Kidney (tissue), 14 donors: Measurements from ENCODE around the gene NRAP. TPM values are rescaled to one million over a fixed set of nuclear protein-coding genes. Genes with fewer than 3 reads are reported as not detected.
A peak's percentile ranks its signal among the peaks of the same experiment; 100 is the strongest.

Experiments used
- DNase-seq, 5 donors: peaks; one replicate each; pipeline ENCODE4 v3.0.0-alpha.2; 2013 to 2020
- FAIRE-seq: peaks from 2 replicates; lab custom pipeline; 2012; peaks lifted over from hg19 to GRCh38; lab: Jason Lieb, UNC
- H3K27ac ChIP-seq, 2 donors: one replicate each; pipeline ENCODE4 v1.7.0; 2013; ENCODE audit warnings: low read depth in 2 of 2, low read length in 2 of 2, inconsistent platforms in 1 of 2
- H3K27me3 ChIP-seq: one replicate; pipeline ENCODE4 v1.7.1; 2013; ENCODE audit warnings: low read length, inconsistent platforms; ENCODE audit not compliant: control insufficient read depth, insufficient read depth
- H3K36me3 ChIP-seq, 3 donors: one replicate each; pipeline versions ENCODE4 v1.7.0 to v1.7.1; 2013; ENCODE audit warnings: low read length in 3 of 3, control low read depth in 1 of 3, inconsistent platforms in 1 of 3; ENCODE audit not compliant: insufficient read depth in 3 of 3, control insufficient read depth in 2 of 3
- H3K4me1 ChIP-seq, 3 donors: one replicate each; pipeline versions ENCODE4 v1.7.0 to v1.7.1; 2013; ENCODE audit warnings: low read length in 3 of 3, inconsistent platforms in 1 of 3, low read depth in 1 of 3; ENCODE audit not compliant: control insufficient read depth in 2 of 3, insufficient read depth in 2 of 3
- H3K4me3 ChIP-seq, 3 donors: one replicate each; pipeline versions ENCODE4 v1.7.0 to v1.8.1; 2013; ENCODE audit warnings: low read length in 3 of 3, control low read depth in 1 of 3, inconsistent platforms in 1 of 3
- H3K9ac ChIP-seq, 3 donors: one replicate each; pipeline versions ENCODE4 v1.7.0 to v1.7.1; 2013; ENCODE audit warnings: low read length in 3 of 3, control low read depth in 1 of 3, inconsistent platforms in 1 of 3
- H3K9me3 ChIP-seq, 3 donors: one replicate each; pipeline versions ENCODE4 v1.7.0 to v1.7.1; 2013; ENCODE audit warnings: low read length in 3 of 3, control low read depth in 1 of 3, inconsistent platforms in 1 of 3; ENCODE audit not compliant: control insufficient read depth in 2 of 3, insufficient read depth in 1 of 3
- CTCF ChIP-seq: IDR thresholded peaks from 3 replicates; pipeline ENCODE4 v1.5.1; 2012; ENCODE audit warnings: mild to moderate bottlenecking, moderate library complexity, borderline replicate concordance; ENCODE audit not compliant: insufficient read depth; ENCODE audit errors: extremely low read depth
- intact Hi-C: fragments of 100-400 bp; cut with DNase I; formaldehyde crosslinking; loops from one replicate; pipeline ENCODE4 v1.11.1; 2022
- polyA plus RNA-seq: library from polyadenylated mRNA; stranded (reverse); fragments of 350-450 nt; fragmentation: Illumina TruSeq; extraction: RNeasy Lipid Tissue Mini Kit (QIAGEN cat#74804); gene quantifications from one replicate; pipeline ENCODE4 v1.2.3, GENCODE V29; 2014; ENCODE audit warnings: low read depth, low replicate concordance; ENCODE audit not compliant: insufficient read depth
- total RNA-seq: library from RNA; stranded (reverse); fragmentation: NEBNext Ultra II Directional; extraction: Animal tissue kit (Norgen Biotek cat#: 25700); gene quantifications from one replicate; pipeline ENCODE4 v1.2.1, GENCODE V29; 2021
- donor health status: control.
- donor health status: control.
- donor health status: control.
- donor health status: control.
- donor health status: control.
- donor health status: DM: yes; HTN: yes; CAD: no.
- donor health status: Normal renal cell carcinoma (clear cell type).

NRAP gene
- total and polyA plus RNA-seq, 2 donors from 2014 or later = not detected

GRCh38 chr10:113646336-113647201 lies 17.3 kb downstream of the NRAP start:
- Histone ChIP-seq H3K36me3 (no peaks in the 10 kb centered on the region), H3K27me3 (no peaks in the 10 kb centered on the region), H3K4me1 (no peaks in the 10 kb centered on the region), H3K27ac (no peak overlapping the region), H3K4me3 (no peak overlapping the region), H3K9me3 (no peaks in the 10 kb centered on the region), H3K9ac (no peak overlapping the region)
- DNase-seq = peak in 1 of 5 donors; percentile 35
- intact Hi-C loops = no loop called here
- FAIRE-seq = no peak
- no peak for TF ChIP-seq CTCF

- H3K27ac ChIP-seq = no peak overlapping the region
- no peaks in the 10 kb centered on the region for H3K36me3 ChIP-seq
- H3K9me3 ChIP-seq = no peaks in the 10 kb centered on the region
- FAIRE-seq = no peak
- H3K4me1 ChIP-seq = no peaks in the 10 kb centered on the region
- H3K4me3 ChIP-seq = no peak overlapping the region
- TF ChIP-seq CTCF = no peak
- intact Hi-C loops = no loop called here
- no peak overlapping the region for H3K9ac ChIP-seq
- H3K27me3 ChIP-seq = no peaks in the 10 kb centered on the region
- DNase-seq = no peak
Observed at GRCh38 chr10:113644185-113645120, 19.4 kb downstream of the NRAP start.

GRCh38 chr10:113643183-113643582 lies 20.7 kb downstream of the NRAP start:
- Histone ChIP-seq H3K9ac (no peak overlapping the region), H3K4me3 (no peak overlapping the region), H3K36me3 (no peaks in the 10 kb centered on the region), H3K27ac (no peak overlapping the region), H3K27me3 (no peaks in the 10 kb centered on the region), H3K9me3 (peaks cover 0 to 2% (median 0%) of the 10 kb centered on the region in 3 donors), H3K4me1 (no peaks in the 10 kb centered on the region)
- TF ChIP-seq CTCF = no peak
- intact Hi-C loops = no loop called here
- no peak for FAIRE-seq
- no peak for DNase-seq
